Tibial artery (tissue), 4 donors: ENCODE results near the gene WFDC10B.
"Not testable (repeated sequence)": the region's sequence is repeated elsewhere in the genome, so short reads cannot be mapped to it uniquely, and the experiment has no call there.

Source experiments
- DNase-seq, 2 donors: peaks; one replicate each; pipeline ENCODE4 v3.0.0-alpha.2; 2019
- H3K27ac ChIP-seq, 2 donors: fragments of 200-600 bp; sonication (generic) in 1 of 2; 1 replicate in 1 of 2; 2 replicates in 1 of 2; pipeline ENCODE4 v1.5.1; 2018 to 2019; ENCODE audit warnings: mild to moderate bottlenecking in 1 of 2
- H3K27me3 ChIP-seq, 2 donors: fragments of 200-600 bp; sonication (generic) in 1 of 2; one replicate each; pipeline versions ENCODE4 v1.5.1 to v1.6.0; 2016 to 2019
- H3K36me3 ChIP-seq, 3 donors: fragments of 200-600 bp; sonication (generic) in 2 of 3; one replicate each; pipeline ENCODE4 v1.5.1; 2016 to 2019; ENCODE audit warnings: mild to moderate bottlenecking in 2 of 3
- H3K4me1 ChIP-seq, 4 donors: fragments of 200-600 bp; sonication (generic) in 2 of 4; 1 replicate in 3 of 4; 2 replicates in 1 of 4; pipeline ENCODE4 v1.5.1; 2016 to 2019
- H3K4me3 ChIP-seq, 2 donors: fragments of 200-600 bp; sonication (generic) in 1 of 2; 1 replicate in 1 of 2; 2 replicates in 1 of 2; pipeline ENCODE4 v1.5.1; 2018 to 2019; ENCODE audit warnings: mild to moderate bottlenecking in 2 of 2
- H3K9me3 ChIP-seq, 3 donors: fragments of 200-600 bp; sonication (generic) in 1 of 3; one replicate each; pipeline ENCODE4 v1.5.1; 2016 to 2019
- CTCF ChIP-seq, 2 experiments: fragments of 200-600 bp in 1 of 2; fragments of 450-650 bp in 1 of 2; IDR thresholded peaks; one replicate each; pipeline ENCODE4 v1.5.1; 2017 to 2019; ENCODE audit warnings: antibody characterized with exemption in 2 of 2, mild to moderate bottlenecking in 1 of 2, moderate library complexity in 1 of 2
- intact Hi-C: fragments of 100-400 bp; cut with DNase I; formaldehyde crosslinking; loops from one replicate; pipeline ENCODE4 v1.15.0; 2023; ENCODE audit warnings: low total_unique reads

The WFDC10B gene

DNA sequence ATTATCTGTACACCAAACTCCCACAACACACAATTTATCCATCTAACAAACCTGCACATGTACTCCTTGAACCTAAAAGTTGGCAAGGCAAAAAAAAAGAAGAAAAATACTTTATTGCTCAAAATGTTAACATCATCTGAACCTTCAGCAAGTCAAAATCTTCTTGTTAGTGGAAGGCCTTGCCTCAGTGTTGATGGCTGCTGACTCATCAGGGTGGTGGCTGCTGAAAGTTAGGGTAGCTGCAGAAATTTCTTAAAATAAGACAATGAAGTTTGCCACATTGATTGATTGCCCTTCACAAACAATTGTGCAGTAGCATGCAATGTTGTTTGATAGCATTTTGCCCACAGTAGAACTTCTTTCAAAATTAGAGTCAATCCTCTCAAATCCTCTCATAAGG, 32.1 kb downstream of the WFDC10B start:
- intact Hi-C loops, result no loop called here
- TF ChIP-seq CTCF (IDR thresholded peaks at IDR 0.05), result no peak
- Histone ChIP-seq H3K4me3 (no peak overlapping the region), H3K36me3 (no peaks in the 10 kb centered on the region), H3K4me1 (no peaks in the 10 kb centered on the region), H3K9me3 (peaks cover 0 to 6% (median 4%) of the 10 kb centered on the region in 3 donors), H3K27ac (no peak overlapping the region), H3K27me3 (no peaks in the 10 kb centered on the region)
- no peak for DNase-seq

DNA sequence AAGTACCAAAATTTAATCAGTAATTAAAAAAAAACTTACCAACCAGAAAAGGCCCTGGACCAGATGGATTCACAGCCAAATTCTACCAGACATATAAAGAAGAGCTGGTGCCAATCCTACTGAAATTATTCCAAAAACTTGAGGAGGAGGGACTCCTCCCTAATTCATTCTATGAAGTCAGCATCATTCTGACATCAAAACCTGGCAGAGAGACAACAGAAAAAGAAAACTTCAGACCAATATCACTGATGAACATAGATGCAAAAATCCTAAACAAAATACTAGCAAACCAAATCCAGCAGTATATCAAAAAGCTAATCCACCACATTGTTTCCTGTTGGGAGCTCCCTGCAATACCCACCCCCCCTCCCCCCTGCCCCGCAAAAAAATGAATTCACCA, 34.7 kb downstream of the WFDC10B start, which contains the start of gene WFDC11:
TSS of gene WFDC11 (minus strand) at position 101 of the 400 bp plus-strand sequence. CDS start 19,639 bp downstream, outside the sequence.
- no peak for TF ChIP-seq CTCF (IDR thresholded peaks at IDR 0.05)
- DNase-seq, result no peak
- Histone ChIP-seq H3K9me3 (peaks cover 0 to 6% (median 0%) of the 10 kb centered on the region in 3 donors), H3K4me1 (no peaks in the 10 kb centered on the region), H3K4me3 (no peak within 1 kb of the TSS), H3K27ac (no peak within 1 kb of the TSS), H3K36me3 (no peaks in the 10 kb centered on the region), H3K27me3 (no peaks in the 10 kb centered on the region)
- intact Hi-C loops, result no loop called here

DNA sequence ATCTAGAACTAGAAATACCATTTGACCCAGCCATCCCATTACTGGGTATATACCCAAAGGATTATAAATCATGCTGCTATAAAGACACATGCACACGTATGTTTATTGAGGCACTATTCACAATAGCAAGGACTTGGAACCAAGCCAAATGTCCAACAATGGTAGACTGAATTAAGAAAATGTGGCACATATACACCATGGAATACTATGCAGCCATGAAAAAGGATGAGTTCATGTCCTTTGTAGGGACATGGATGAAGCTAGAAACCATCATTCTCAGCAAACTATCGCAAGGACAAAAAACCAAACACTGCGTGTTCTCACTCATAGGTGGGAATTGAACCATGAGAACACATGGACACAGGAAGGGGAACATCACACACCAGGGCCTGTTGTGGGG, 47.8 kb downstream of the WFDC10B start:
- H3K4me1 ChIP-seq, H3K36me3 ChIP-seq, DNase-seq, intact Hi-C loops, H3K27me3 ChIP-seq, H3K27ac ChIP-seq, H3K4me3 ChIP-seq, H3K9me3 ChIP-seq: not testable (repeated sequence)

DNA sequence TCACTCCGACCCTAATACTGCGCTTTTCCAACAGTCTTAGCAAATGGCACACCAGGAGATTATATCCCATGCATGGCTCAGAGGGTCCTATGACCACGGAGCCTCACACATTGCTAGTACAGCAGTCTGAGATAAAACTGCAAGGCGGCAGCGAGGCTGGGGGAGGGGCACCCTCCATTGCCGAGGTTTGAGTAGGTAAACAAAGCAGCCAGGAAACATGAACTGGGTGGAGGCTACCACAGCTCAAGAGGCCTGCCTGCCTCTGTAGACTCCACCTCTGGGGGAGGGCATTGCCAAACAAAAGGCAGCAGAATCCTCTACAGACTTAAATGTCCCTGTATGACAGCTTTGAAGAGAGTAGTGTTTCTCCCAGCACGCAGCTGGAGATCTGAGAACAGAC, 53.1 kb downstream of the WFDC10B start:
- H3K4me3 ChIP-seq, H3K27me3 ChIP-seq, H3K9me3 ChIP-seq, H3K27ac ChIP-seq, DNase-seq, intact Hi-C loops, H3K36me3 ChIP-seq, H3K4me1 ChIP-seq: not testable (repeated sequence)

DNA sequence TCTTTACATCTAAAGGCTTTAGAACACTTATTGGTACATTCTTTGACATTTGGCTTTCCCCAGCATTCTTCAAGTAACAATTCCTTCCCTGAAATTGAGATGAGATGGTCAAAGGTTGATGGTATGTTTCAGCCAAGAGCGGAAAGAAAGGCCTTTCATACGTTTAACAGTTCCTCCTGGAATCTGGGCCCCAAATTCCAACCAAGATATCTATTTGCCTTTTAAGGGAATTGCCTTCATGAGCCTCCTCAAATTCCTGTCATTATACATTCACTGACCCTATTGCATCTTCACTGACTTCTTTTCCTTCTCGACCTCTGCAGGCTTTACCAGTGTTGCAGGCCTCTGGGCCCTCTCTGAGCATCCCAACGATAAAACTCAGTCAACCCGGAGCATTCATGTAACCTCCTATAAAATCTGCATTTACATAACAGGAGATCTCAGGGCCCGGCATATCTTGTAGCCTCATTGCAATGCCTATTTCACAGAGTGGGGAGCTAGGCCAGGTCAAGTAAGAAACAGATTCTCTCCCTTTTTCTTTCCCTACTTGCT, 55.4 kb downstream of the WFDC10B start:
- Histone ChIP-seq H3K4me3 (no peak overlapping the region), H3K9me3 (no peaks in the 10 kb centered on the region), H3K4me1 (no peaks in the 10 kb centered on the region), H3K36me3 (no peaks in the 10 kb centered on the region), H3K27ac (no peak overlapping the region), H3K27me3 (no peaks in the 10 kb centered on the region)
- intact Hi-C loops, result no loop called here
- no peak for DNase-seq
- no peak for TF ChIP-seq CTCF (IDR thresholded peaks at IDR 0.05)

DNA sequence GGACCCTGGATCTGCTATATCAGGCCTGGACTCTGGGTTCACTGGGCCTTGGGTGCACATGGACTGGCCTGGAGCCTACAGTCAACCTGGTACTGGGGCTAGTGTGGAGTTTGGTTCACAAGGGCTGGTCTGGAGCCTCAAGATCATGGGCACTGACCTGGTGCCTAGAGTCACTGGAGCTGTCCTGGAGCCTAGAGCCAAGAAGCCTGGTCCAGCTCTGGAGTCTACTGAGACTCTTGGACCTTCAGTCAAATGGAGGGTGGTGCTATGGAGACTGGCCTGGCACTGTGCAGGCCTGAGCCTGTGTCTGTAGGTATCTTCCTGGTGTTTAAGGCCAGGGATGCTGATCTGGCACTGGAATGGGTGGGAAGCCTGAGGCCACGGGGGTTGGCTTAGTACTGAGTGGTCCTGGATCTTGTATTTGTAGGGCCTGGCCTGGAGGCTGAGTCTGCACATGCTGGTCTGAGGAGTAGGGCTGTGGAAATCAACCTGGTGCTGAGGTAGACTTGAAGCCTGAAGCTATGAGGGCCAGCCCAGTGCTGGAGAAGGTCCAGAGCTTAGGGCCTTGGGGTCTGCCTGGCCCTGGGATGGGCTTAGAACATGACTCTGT, 57.3 kb downstream of the WFDC10B start:
- intact Hi-C loops, result no loop called here
- no peak for TF ChIP-seq CTCF (IDR thresholded peaks at IDR 0.05)
- no peak for DNase-seq

More for the DNA sequence above, 57.3 kb downstream of the WFDC10B start:
- no peaks in the 10 kb centered on the region for H3K36me3 ChIP-seq
- H3K9me3 ChIP-seq, result no peaks in the 10 kb centered on the region
- H3K4me3 ChIP-seq, result no peak overlapping the region
- no peaks in the 10 kb centered on the region for H3K27me3 ChIP-seq
- H3K4me1 ChIP-seq, result no peaks in the 10 kb centered on the region
- H3K27ac ChIP-seq, result no peak overlapping the region
